ENCODE results near the gene NCOA3. TPM values are rescaled to one million over a fixed set of nuclear protein-coding genes. Genes with fewer than 3 reads are reported as not detected.

Gene NCOA3
- total RNA-seq, 1 experiment from 2014 or later: 23.3 TPM

DNA sequence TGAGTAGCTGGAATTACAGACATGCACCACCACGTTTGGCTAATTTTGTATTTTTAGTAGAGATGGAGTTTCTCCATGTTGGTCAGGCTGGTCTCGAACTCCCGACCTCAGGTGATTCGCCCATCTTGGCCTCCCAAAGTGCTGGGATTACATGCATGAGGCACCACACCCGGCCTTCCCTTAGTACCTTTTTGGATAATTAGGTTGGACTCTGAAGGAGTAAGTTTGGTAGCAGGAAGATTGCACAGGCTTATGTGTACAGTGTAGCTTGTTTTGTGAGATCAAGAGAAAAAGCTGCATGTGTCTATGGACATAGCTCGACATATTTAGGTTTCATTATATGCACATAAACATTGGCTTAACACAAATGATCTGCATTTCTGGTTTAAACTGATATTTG, 116.8 kb downstream of the NCOA3 start:
- Histone ChIP-seq H3K9me3 (ENCODE audit: control insufficient read depth, low read depth, low read length) (no peaks in the 10 kb centered on the region), H3K14ac (ENCODE audit: insufficient read depth, low read length) (no peak overlapping the region), H3K4me1 (ENCODE audit: insufficient read depth, low read length) (no peaks in the 10 kb centered on the region), H2BK20ac (ENCODE audit: low read depth, low read length, poor library complexity, severe bottlenecking) (no peak overlapping the region), H3K9ac (ENCODE audit: extremely low read depth, insufficient read length, low read length) (no peak overlapping the region), H3T11ph (ENCODE audit: low read length) (no peak overlapping the region), H4K91ac (ENCODE audit: insufficient read length, low read depth, low read length) (no peak overlapping the region), H3K56ac (ENCODE audit: insufficient read length, low read depth, low read length) (no peak overlapping the region), H2BK5ac (ENCODE audit: insufficient read length, low read length) (no peak overlapping the region), H2BK15ac (ENCODE audit: low read depth, low read length) (no peak overlapping the region), H2AFZ (ENCODE audit: low read length) (no peak overlapping the region), H4K20me1 (ENCODE audit: control insufficient read depth, insufficient read depth, insufficient read length) (no peaks in the 10 kb centered on the region), H3K27ac (ENCODE audit: insufficient read length, low read depth, low read length) (no peak overlapping the region), H3K4ac (ENCODE audit: low read depth, low read length) (no peak overlapping the region), H4K5ac (ENCODE audit: insufficient read length, low read depth, low read length) (no peak overlapping the region), H3K79me1 (ENCODE audit: insufficient read depth, low read depth, low read length, poor library complexity, severe bottlenecking) (no peaks in the 10 kb centered on the region), H2BK120ac (ENCODE audit: low read depth, low read length, poor library complexity, severe bottlenecking) (no peak overlapping the region), H4K8ac (replicated peaks; ENCODE audit: insufficient read length, low read depth, low read length) (no peak overlapping the region), H3K4me2 (ENCODE audit: insufficient read depth, insufficient read length, low read length) (no peak overlapping the region), H3K23ac (ENCODE audit: insufficient read length, low read depth, low read length) (no peak overlapping the region), H3K23me2 (ENCODE audit: insufficient read length, low read depth, low read length, poor library complexity, severe bottlenecking) (no peaks in the 10 kb centered on the region), H3K27me3 (ENCODE audit: insufficient read depth, low read length) (no peaks in the 10 kb centered on the region), H2AK5ac (ENCODE audit: insufficient read length, low read length) (no peak overlapping the region), H2BK12ac (ENCODE audit: insufficient read length, low read depth, low read length) (no peak overlapping the region), H3K79me2 (ENCODE audit: insufficient read depth, low read length) (no peaks in the 10 kb centered on the region), H3K18ac (ENCODE audit: insufficient read length, low read depth, low read length) (no peak overlapping the region)
- Mint-ChIP-seq H3K27ac (no peak overlapping the region), H3K4me3 (no peak overlapping the region), H3K27me3 (ENCODE audit: low read depth) (no peaks in the 10 kb centered on the region), H3K9me3 (no peaks in the 10 kb centered on the region), H3K36me3 (ENCODE audit: insufficient read depth in 1 of 3, low read depth in 3 of 3) (peaks cover 7 to 11% (median 8%) of the 10 kb centered on the region in 3 experiments; a peak in 5 of 7 replicates), H3K4me1 (no peaks in the 10 kb centered on the region)
- no CpG with 5 or more reads among the region's 6 CpGs for WGBS (ENCODE audit: extremely low coverage, insufficient read length, low lambda C conversion rate)
- TF ChIP-seq, protein P1, sequence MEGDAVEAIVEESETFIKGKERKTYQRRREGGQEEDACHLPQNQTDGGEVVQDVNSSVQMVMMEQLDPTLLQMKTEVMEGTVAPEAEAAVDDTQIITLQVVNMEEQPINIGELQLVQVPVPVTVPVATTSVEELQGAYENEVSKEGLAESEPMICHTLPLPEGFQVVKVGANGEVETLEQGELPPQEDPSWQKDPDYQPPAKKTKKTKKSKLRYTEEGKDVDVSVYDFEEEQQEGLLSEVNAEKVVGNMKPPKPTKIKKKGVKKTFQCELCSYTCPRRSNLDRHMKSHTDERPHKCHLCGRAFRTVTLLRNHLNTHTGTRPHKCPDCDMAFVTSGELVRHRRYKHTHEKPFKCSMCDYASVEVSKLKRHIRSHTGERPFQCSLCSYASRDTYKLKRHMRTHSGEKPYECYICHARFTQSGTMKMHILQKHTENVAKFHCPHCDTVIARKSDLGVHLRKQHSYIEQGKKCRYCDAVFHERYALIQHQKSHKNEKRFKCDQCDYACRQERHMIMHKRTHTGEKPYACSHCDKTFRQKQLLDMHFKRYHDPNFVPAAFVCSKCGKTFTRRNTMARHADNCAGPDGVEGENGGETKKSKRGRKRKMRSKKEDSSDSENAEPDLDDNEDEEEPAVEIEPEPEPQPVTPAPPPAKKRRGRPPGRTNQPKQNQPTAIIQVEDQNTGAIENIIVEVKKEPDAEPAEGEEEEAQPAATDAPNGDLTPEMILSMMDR (conservative IDR thresholded peaks at IDR 0.05): no peak
- DNase-seq: no peak

Measured in H9 (cell line).